GM10266 (cell line): ENCODE results near the gene LILRB1.
"Not testable (repeated sequence)": the region's sequence is repeated elsewhere in the genome, so short reads cannot be mapped to it uniquely, and the experiment has no call there.

Experiments
- DNase-seq: peaks from one replicate; pipeline ENCODE4 v3.0.0; 2012; ENCODE audit errors: extremely low spot score
- CTCF ChIP-seq: IDR thresholded peaks from 2 replicates; pipeline ENCODE4 v1.5.1; 2012; ENCODE audit warnings: mild to moderate bottlenecking, low read depth; ENCODE audit not compliant: control insufficient read depth, insufficient read depth; ENCODE audit errors: missing control alignments

Gene LILRB1

GRCh38 chr19:54633401-54633800 is 3.1 kb downstream of the LILRB1 start:
- no peak for TF ChIP-seq CTCF
- DNase-seq: peak; percentile 38

- DNase-seq: not testable (repeated sequence)
Measured at GRCh38 chr19:54636081-54636480, 5.8 kb downstream of the LILRB1 start.

- no peak for TF ChIP-seq CTCF
- no peak for DNase-seq
Measured at GRCh38 chr19:54638683-54639082, 8.4 kb downstream of the LILRB1 start.

GRCh38 chr19:54642953-54643352 is 12.7 kb downstream of the LILRB1 start:
- DNase-seq: not testable (repeated sequence)

GRCh38 chr19:54643583-54643982 is 13.3 kb downstream of the LILRB1 start:
- not testable (repeated sequence) for DNase-seq

GRCh38 chr19:54644056-54644455 is 13.8 kb downstream of the LILRB1 start:
- DNase-seq: no peak
- no peak for TF ChIP-seq CTCF

- TF ChIP-seq CTCF: no peak
Measured at GRCh38 chr19:54646331-54646841, 16.1 kb downstream of the LILRB1 start.

GRCh38 chr19:54648129-54648528 is 17.8 kb downstream of the LILRB1 start:
- no peak for DNase-seq
- TF ChIP-seq CTCF: peak; percentile 24

More at GRCh38 chr19:54646331-54646841, 16.1 kb downstream of the LILRB1 start:
- DNase-seq: no peak

GRCh38 chr19:54650108-54650655 is 19.9 kb downstream of the LILRB1 start:
- no peak for TF ChIP-seq CTCF
- DNase-seq: no peak
